Retinal pigment epithelial cell (primary cell): ENCODE data around the gene RARRES2.

Experiments used
- DNase-seq: peaks from one replicate; pipeline ENCODE4 v3.0.0-alpha.2; 2010; ENCODE audit warnings: low read depth
- H3K4me3 ChIP-seq: 2 replicates; pipeline ENCODE4 v1.5.1; 2011; ENCODE audit warnings: mild to moderate bottlenecking, low read length, control low read depth, moderate library complexity
- CTCF ChIP-seq: conservative IDR thresholded peaks from 2 replicates; pipeline ENCODE4 v1.5.1; 2011; ENCODE audit warnings: low read depth, low read length, control low read depth, inconsistent platforms

The RARRES2 gene

GRCh38 chr7:150376560-150376959, 35.1 kb upstream of the RARRES2 start:
- no peak for TF ChIP-seq CTCF
- no peak overlapping the region for H3K4me3 ChIP-seq
- DNase-seq = no peak

- no peak for DNase-seq
- no peak overlapping the region for H3K4me3 ChIP-seq
- TF ChIP-seq CTCF = no peak
Measured at GRCh38 chr7:150375662-150376521, 34.5 kb upstream of the RARRES2 start.

- H3K4me3 ChIP-seq = no peak overlapping the region
- no peak for DNase-seq
- TF ChIP-seq CTCF = no peak
Measured at GRCh38 chr7:150374472-150374871, 33.0 kb upstream of the RARRES2 start.

- no peak for TF ChIP-seq CTCF
- DNase-seq = no peak
- H3K4me3 ChIP-seq = no peak overlapping the region
Measured at GRCh38 chr7:150374026-150374425, 32.6 kb upstream of the RARRES2 start.

GRCh38 chr7:150373049-150373801, 31.8 kb upstream of the RARRES2 start:
- no peak for TF ChIP-seq CTCF
- H3K4me3 ChIP-seq = no peak overlapping the region
- no peak for DNase-seq

- TF ChIP-seq CTCF = no peak
- DNase-seq = no peak
- H3K4me3 ChIP-seq = no peak overlapping the region
Measured at GRCh38 chr7:150372271-150373048, 31.0 kb upstream of the RARRES2 start.
